ENCODE results near the gene TMEM26. TPM values are rescaled to one million over a fixed set of nuclear protein-coding genes. Genes with fewer than 3 reads are reported as not detected.

Gene TMEM26
- polyA plus RNA-seq, 1 experiment = 1.3 TPM

GRCh38 chr10:61410353-61411070, 42.7 kb downstream of the TMEM26 start:
- no peaks in the 10 kb centered on the region for H3K36me3 ChIP-seq (ENCODE audit: control insufficient read depth, insufficient read depth, low read length)
- POLR2A ChIA-PET = no interaction called here
- H3K4me3 ChIP-seq (ENCODE audit: low read depth, low read length) = no peak overlapping the region
- no peak for TF ChIP-seq CTCF (IDR thresholded peaks at IDR 0.05; ENCODE audit: insufficient read depth, low read depth, low read length)
- DNase-seq (ENCODE audit: low read depth) = no peak
- no peaks in the 10 kb centered on the region for H3K27me3 ChIP-seq (ENCODE audit: control insufficient read depth, insufficient read depth, low read length)
- CTCF ChIA-PET = no interaction called here

DNA sequence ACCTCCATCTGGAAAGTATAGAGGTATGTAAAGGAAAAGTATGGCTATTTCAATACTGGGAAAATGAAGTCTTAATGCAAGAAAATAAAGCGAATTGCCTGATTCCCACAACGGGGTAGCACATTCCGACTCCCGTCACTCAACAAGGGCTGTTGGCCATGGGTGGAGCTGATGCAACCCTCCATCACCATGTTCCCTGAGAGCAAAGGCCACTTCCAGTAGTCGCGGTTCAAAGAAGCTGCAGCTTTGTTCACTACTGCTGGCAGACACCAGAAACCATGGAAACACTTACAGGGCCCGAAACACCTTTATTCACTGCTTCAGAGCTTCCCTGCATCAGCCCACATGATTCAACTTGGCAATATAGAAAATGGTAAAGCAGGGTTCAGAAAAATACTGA, 44.0 kb downstream of the TMEM26 start:
- H3K36me3 ChIP-seq (ENCODE audit: control insufficient read depth, insufficient read depth, low read length) = no peaks in the 10 kb centered on the region
- no peaks in the 10 kb centered on the region for H3K27me3 ChIP-seq (ENCODE audit: control insufficient read depth, insufficient read depth, low read length)
- POLR2A ChIA-PET = no interaction called here
- CTCF ChIA-PET = no interaction called here
- no peak overlapping the region for H3K4me3 ChIP-seq (ENCODE audit: low read depth, low read length)
- DNase-seq (ENCODE audit: low read depth) = no peak
- TF ChIP-seq CTCF (IDR thresholded peaks at IDR 0.05; ENCODE audit: insufficient read depth, low read depth, low read length) = no peak

DNA sequence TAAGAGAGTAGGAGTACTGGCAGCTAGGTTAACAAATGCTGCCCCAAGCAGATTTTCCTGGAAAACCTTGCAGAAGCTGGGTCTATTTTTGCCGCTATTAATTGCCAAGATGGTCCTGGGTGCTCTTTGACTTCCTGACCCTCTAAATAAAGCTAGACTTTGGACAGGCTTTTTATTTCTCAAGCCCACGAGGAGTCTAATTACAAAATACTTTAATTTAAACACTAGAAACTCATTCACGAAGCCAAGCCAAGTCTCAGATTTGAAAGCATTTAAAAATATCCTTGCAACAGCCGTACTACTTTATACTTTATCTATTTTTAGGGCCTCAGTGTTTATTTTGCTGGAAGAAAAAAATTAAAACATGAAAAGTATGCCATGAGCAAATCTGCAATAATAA, 45.1 kb downstream of the TMEM26 start:
- Histone ChIP-seq H3K4me3 (ENCODE audit: low read depth, low read length) (no peak overlapping the region), H3K27me3 (ENCODE audit: control insufficient read depth, insufficient read depth, low read length) (no peaks in the 10 kb centered on the region), H3K36me3 (ENCODE audit: control insufficient read depth, insufficient read depth, low read length) (no peaks in the 10 kb centered on the region)
- ChIA-PET CTCF (no interaction called here), POLR2A (no interaction called here)
- no peak for TF ChIP-seq CTCF (IDR thresholded peaks at IDR 0.05; ENCODE audit: insufficient read depth, low read depth, low read length)
- no peak for DNase-seq (ENCODE audit: low read depth)

DNA sequence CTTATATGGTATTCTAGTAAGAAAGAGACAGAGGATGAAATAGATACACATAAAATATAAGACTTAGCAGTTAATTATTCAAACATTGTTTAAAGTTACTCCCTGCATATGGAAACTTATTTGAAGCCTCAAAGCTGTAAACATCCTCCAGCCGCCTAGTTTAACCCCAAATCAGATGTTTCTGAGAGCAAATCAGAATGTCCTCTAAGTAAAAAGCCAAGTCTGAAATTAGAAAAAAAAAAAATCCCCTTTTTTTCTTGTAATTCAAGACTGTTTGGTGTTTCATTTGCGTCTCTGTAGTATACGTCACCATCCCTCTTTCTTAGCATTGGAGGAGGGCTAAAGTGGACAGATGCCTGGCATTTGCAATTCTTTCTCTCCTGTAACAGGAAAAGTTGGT, 46.4 kb downstream of the TMEM26 start:
- H3K4me3 ChIP-seq (ENCODE audit: low read depth, low read length) = no peak overlapping the region
- ChIA-PET POLR2A (no interaction called here), CTCF (no interaction called here)
- no peaks in the 10 kb centered on the region for H3K36me3 ChIP-seq (ENCODE audit: control insufficient read depth, insufficient read depth, low read length)
- no peak for DNase-seq (ENCODE audit: low read depth)
- H3K27me3 ChIP-seq (ENCODE audit: control insufficient read depth, insufficient read depth, low read length) = no peaks in the 10 kb centered on the region
- TF ChIP-seq CTCF (IDR thresholded peaks at IDR 0.05; ENCODE audit: insufficient read depth, low read depth, low read length) = no peak

DNA sequence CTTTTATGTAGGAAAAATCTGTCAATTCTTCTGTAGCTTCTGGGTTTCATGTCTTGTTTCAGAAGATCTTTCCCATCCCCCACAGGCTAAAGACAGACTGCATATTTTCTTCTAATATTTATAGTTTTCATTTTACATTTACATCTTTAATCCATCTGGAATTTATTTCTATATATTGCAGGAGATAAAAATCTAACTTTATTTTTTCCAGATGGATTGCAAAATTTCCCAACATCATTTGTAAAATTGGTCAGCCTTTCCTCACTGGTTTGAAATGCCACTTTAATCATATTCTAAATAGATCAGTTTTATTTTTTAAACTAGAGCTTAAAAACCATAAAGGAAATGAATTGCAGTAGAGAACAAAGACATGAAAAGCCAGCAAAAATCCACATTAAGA, 46.9 kb downstream of the TMEM26 start:
- H3K27me3 ChIP-seq (ENCODE audit: control insufficient read depth, insufficient read depth, low read length) = no peaks in the 10 kb centered on the region
- POLR2A ChIA-PET = no interaction called here
- no peak for TF ChIP-seq CTCF (IDR thresholded peaks at IDR 0.05; ENCODE audit: insufficient read depth, low read depth, low read length)

More for the DNA sequence above, 46.9 kb downstream of the TMEM26 start:
- CTCF ChIA-PET = no interaction called here
- no peak overlapping the region for H3K4me3 ChIP-seq (ENCODE audit: low read depth, low read length)
- no peak for DNase-seq (ENCODE audit: low read depth)
- no peaks in the 10 kb centered on the region for H3K36me3 ChIP-seq (ENCODE audit: control insufficient read depth, insufficient read depth, low read length)
